Thyroid gland (tissue), 4 donors: Measurements from ENCODE around the gene CD99L2. TPM values are rescaled to one million over a fixed set of nuclear protein-coding genes. Genes with fewer than 3 reads are reported as not detected.

Experiments used
- DNase-seq, 2 donors: peaks; one replicate each; pipeline ENCODE4 v3.0.0-alpha.2; 2019
- H3K27ac ChIP-seq, 3 donors: fragments of 200-600 bp; sonication (generic); 1 replicate in 2 of 3; 2 replicates in 1 of 3; pipeline ENCODE4 v1.5.1; 2016 to 2019; ENCODE audit warnings: mild to moderate bottlenecking in 1 of 3, moderate library complexity in 1 of 3
- H3K27me3 ChIP-seq: fragments of 200-600 bp; sonication (generic); one replicate; pipeline ENCODE4 v1.5.1; 2019
- H3K36me3 ChIP-seq, 2 donors: fragments of 200-600 bp; sonication (generic); one replicate each; pipeline ENCODE4 v1.5.1; 2016 to 2019
- H3K4me1 ChIP-seq, 2 donors: fragments of 200-600 bp; sonication (generic); one replicate each; pipeline ENCODE4 v1.5.1; 2017 to 2019
- H3K4me3 ChIP-seq, 3 donors: fragments of 200-600 bp; sonication (generic); replicated peaks in 1 of 3; 1 replicate in 2 of 3; 2 replicates in 1 of 3; pipeline ENCODE4 v1.5.1; 2016; ENCODE audit warnings: mild to moderate bottlenecking in 1 of 3
- H3K9me3 ChIP-seq: fragments of 200-600 bp; sonication (generic); one replicate; pipeline ENCODE4 v1.5.1; 2017
- CTCF ChIP-seq, 6 experiments: fragments of 200-600 bp in 3 of 6; fragments of 450-650 bp in 3 of 6; sonication (generic) in 3 of 6; IDR thresholded peaks; one replicate each; pipeline ENCODE4 v1.5.1; 2016 to 2019; ENCODE audit warnings: antibody characterized with exemption in 6 of 6, mild to moderate bottlenecking in 2 of 6, inconsistent platforms in 1 of 6, moderate library complexity in 1 of 6
- POLR2A ChIP-seq, 2 donors: fragments of 450-650 bp; IDR thresholded peaks; one replicate each; pipeline ENCODE4 v1.6.1; 2017; ENCODE audit warnings: antibody characterized with exemption in 2 of 2, mild to moderate bottlenecking in 2 of 2, moderate library complexity in 1 of 2
- WGBS, 2 donors: methylation state at CpG; one replicate each; pipeline ENCODE4 v1.1.5; 2017; 5-methylcytosine and 5-hydroxymethylcytosine counted together
- intact Hi-C: fragments of 100-400 bp; cut with DNase I; formaldehyde crosslinking; loops from one replicate; pipeline ENCODE4 v1.15.1; 2023
- total RNA-seq, 4 donors: library from RNA; depleted of rRNA; stranded (reverse); fragments of >200 nt; gene quantifications; one replicate each; pipeline ENCODE4 v1.2.3, GENCODE V29; 2016

Gene CD99L2
- total RNA-seq, 4 donors from 2014 or later = 26.4 to 39.1 (median 31.2) TPM

- 100% methylated on average over 2 of the region's 2 CpGs for WGBS, 2 donors
- H3K4me3 ChIP-seq = no peak overlapping the region
- DNase-seq = no peak
- no peaks in the 10 kb centered on the region for H3K4me1 ChIP-seq
- H3K36me3 ChIP-seq = no peaks in the 10 kb centered on the region
- no peaks in the 10 kb centered on the region for H3K9me3 ChIP-seq
- H3K27ac ChIP-seq = no peak overlapping the region
- H3K27me3 ChIP-seq = no peaks in the 10 kb centered on the region
- TF ChIP-seq POLR2A (IDR thresholded peaks at IDR 0.05) = no peak
- TF ChIP-seq CTCF (IDR thresholded peaks at IDR 0.05) = no peak
- intact Hi-C loops = no loop called here
Measured at GRCh38 chrX:150849486-150849885, 49.0 kb downstream of the CD99L2 start.

- Histone ChIP-seq H3K27ac (no peak overlapping the region), H3K4me1 (no peaks in the 10 kb centered on the region), H3K9me3 (no peaks in the 10 kb centered on the region), H3K4me3 (no peak overlapping the region), H3K27me3 (no peaks in the 10 kb centered on the region), H3K36me3 (no peaks in the 10 kb centered on the region)
- intact Hi-C loops = no loop called here
- WGBS, 2 donors = 57 to 62% methylated on average over 5 to 7 of the region's 9 CpGs
- DNase-seq = no peak
- TF ChIP-seq POLR2A (IDR thresholded peaks at IDR 0.05) (no peak), CTCF (IDR thresholded peaks at IDR 0.05) (no peak)
Measured at GRCh38 chrX:150848914-150849365, 49.5 kb downstream of the CD99L2 start.

- Histone ChIP-seq H3K9me3 (no peaks in the 10 kb centered on the region), H3K27me3 (no peaks in the 10 kb centered on the region), H3K4me1 (no peaks in the 10 kb centered on the region), H3K4me3 (no peak overlapping the region), H3K27ac (no peak overlapping the region), H3K36me3 (no peaks in the 10 kb centered on the region)
- DNase-seq = no peak
- TF ChIP-seq POLR2A (IDR thresholded peaks at IDR 0.05) (no peak), CTCF (IDR thresholded peaks at IDR 0.05) (no peak)
- intact Hi-C loops = no loop called here
Measured at GRCh38 chrX:150847088-150847487, 51.4 kb downstream of the CD99L2 start.

- no peaks in the 10 kb centered on the region for H3K9me3 ChIP-seq
- intact Hi-C loops = no loop called here
- H3K4me3 ChIP-seq = no peak overlapping the region
- no peaks in the 10 kb centered on the region for H3K36me3 ChIP-seq
- H3K4me1 ChIP-seq = no peaks in the 10 kb centered on the region
- TF ChIP-seq POLR2A (IDR thresholded peaks at IDR 0.05) = no peak
- no peak for TF ChIP-seq CTCF (IDR thresholded peaks at IDR 0.05)
- no peak overlapping the region for H3K27ac ChIP-seq
- no peaks in the 10 kb centered on the region for H3K27me3 ChIP-seq
- 95 to 99% methylated on average over 5 of the region's 5 CpGs for WGBS, 2 donors
- no peak for DNase-seq
Measured at GRCh38 chrX:150846130-150846529, 52.3 kb downstream of the CD99L2 start.

GRCh38 chrX:150845091-150845490 lies 53.4 kb downstream of the CD99L2 start:
- H3K27me3 ChIP-seq = no peaks in the 10 kb centered on the region
- DNase-seq = no peak
- intact Hi-C loops = no loop called here
- H3K4me3 ChIP-seq = no peak overlapping the region
- WGBS, 2 donors = 81 to 83% methylated on average over 3 of the region's 3 CpGs
- no peaks in the 10 kb centered on the region for H3K36me3 ChIP-seq
- H3K9me3 ChIP-seq = no peaks in the 10 kb centered on the region
- H3K4me1 ChIP-seq = no peaks in the 10 kb centered on the region
- TF ChIP-seq POLR2A (IDR thresholded peaks at IDR 0.05) = no peak
- TF ChIP-seq CTCF (IDR thresholded peaks at IDR 0.05) = no peak
- no peak overlapping the region for H3K27ac ChIP-seq
